ENCODE measurements around the gene HOXA9. TPM values are rescaled to one million over a fixed set of nuclear protein-coding genes. Genes with fewer than 3 reads are reported as not detected.

HOXA9 gene
- total and polyA plus RNA-seq, 2 of the 8 experiments (the other 6 are each of a cell fraction or from before 2014, with no cell fraction given): not detected

GRCh38 chr7:27182285-27182841 is 17.0 kb upstream of the HOXA9 start:
- no peak overlapping the region for H2BK15ac ChIP-seq (ENCODE audit: low read length)
- H3K4me3 ChIP-seq (ENCODE audit: extremely low read depth in 1 of 4, insufficient read depth in 2 of 4, low read depth in 3 of 4, low read length in 4 of 4): no peak overlapping the region
- no peak overlapping the region for H2BK5ac ChIP-seq (ENCODE audit: low read depth, low read length)
- H2AFZ ChIP-seq (ENCODE audit: low read length): no peak overlapping the region
- no peak overlapping the region for H4K5ac ChIP-seq (ENCODE audit: insufficient read length, low read depth, low read length)
- peaks cover 97 to 100% (median 99%) of the 10 kb centered on the region in 4 experiments for H3K27me3 ChIP-seq (replicated peaks in 1 of 4; ENCODE audit: control insufficient read depth in 3 of 4, extremely low read depth in 1 of 4, insufficient read depth in 3 of 4, low read length in 3 of 4)
- no peak overlapping the region for H3K18ac ChIP-seq (ENCODE audit: extremely low read depth, low read length)
- H3K23me2 ChIP-seq (ENCODE audit: low read depth, low read length): no peaks in the 10 kb centered on the region
- no peak overlapping the region for H3K56ac ChIP-seq (replicated peaks; ENCODE audit: insufficient read length, low read depth, low read length)
- no peak overlapping the region for H2BK120ac ChIP-seq (replicated peaks; ENCODE audit: low read depth, low read length)
- ChIA-PET CTCF (ENCODE audit: partially characterized antibody) (interaction anchor here (0.7 to 2.6 kb wide), 10 partner anchors 9 to 922 kb away, joined by 3 to 10 read pairs (median 3); partner anchors contain the start of genes HOXA5 and HOXA7), POLR2A (ENCODE audit: partially characterized antibody) (no interaction called here)
- H2AK5ac ChIP-seq (ENCODE audit: low read depth, low read length): no peak overlapping the region
- no peak overlapping the region for H2BK12ac ChIP-seq (ENCODE audit: low read depth, low read length)
- 45% methylated on average over 4 of the region's 4 CpGs; no CpG with 5 or more reads in 1 of the 2 experiments for WGBS, 2 experiments (ENCODE audit: extremely low coverage in 1 of 2, insufficient coverage in 1 of 2, insufficient read length in 1 of 2, insufficient replicate concordance in 2 of 2, low coverage in 1 of 2, low lambda C conversion rate in 2 of 2, missing lambda C conversion rate in 1 of 2)
- H2BK20ac ChIP-seq (ENCODE audit: low read length): no peak overlapping the region
- peaks cover 0 to 5% (median 0%) of the 10 kb centered on the region in 4 experiments; a peak in 1 of 8 replicates for H3K36me3 ChIP-seq (ENCODE audit: control insufficient read depth in 2 of 4, insufficient read depth in 4 of 4, low read length in 3 of 4)
- no peak overlapping the region for H3K14ac ChIP-seq (ENCODE audit: insufficient read length)
- H3K4me2 ChIP-seq (ENCODE audit: insufficient read depth in 1 of 2, low read depth in 2 of 2, low read length in 2 of 2): no peak overlapping the region
- peaks cover 0 to 12% (median 6%) of the 10 kb centered on the region in 4 experiments; a peak in 6 of 7 replicates for H3K4me1 ChIP-seq (replicated peaks in 1 of 4; ENCODE audit: control insufficient read depth in 3 of 4, insufficient read depth in 4 of 4, low read length in 3 of 4)
- H3K79me2 ChIP-seq (ENCODE audit: control insufficient read depth in 1 of 2, insufficient read depth in 2 of 2, low read length in 2 of 2): no peaks in the 10 kb centered on the region
- no peak overlapping the region for H3K27ac ChIP-seq (ENCODE audit: low read depth, low read length)
- TF ChIP-seq RNF2 (IDR thresholded peaks at IDR 0.05; ENCODE audit: borderline replicate concordance, low read depth, low read length, missing control alignments, poor library complexity, severe bottlenecking) (peak; percentile 8), EZH2 (IDR thresholded peaks at IDR 0.05; ENCODE audit: low read depth, low read length, severe bottlenecking) (peak; percentile 66), SAP30 (IDR thresholded peaks at IDR 0.05; ENCODE audit: insufficient read depth, insufficient replicate concordance, low read length) (no peak), PHF8 (conservative IDR thresholded peaks at IDR 0.05; ENCODE audit: low read depth, low read length) (no peak), MAX (IDR thresholded peaks at IDR 0.05) (no peak), BRCA1 (IDR thresholded peaks at IDR 0.05; ENCODE audit: low read depth, low read length) (no peak), MAFK (IDR thresholded peaks at IDR 0.05; ENCODE audit: low read depth, low read length) (no peak)
- no peak overlapping the region for H4K8ac ChIP-seq (ENCODE audit: extremely low read depth, insufficient read depth, low read length)
- H4K20me1 ChIP-seq (replicated peaks in 1 of 2; ENCODE audit: control insufficient read depth in 1 of 2, insufficient read depth in 2 of 2, low read length in 2 of 2): peaks cover 35 to 43% of the 10 kb centered on the region in 2 experiments
- no peak overlapping the region for H4K91ac ChIP-seq (replicated peaks; ENCODE audit: insufficient read length, low read length)
- DNase-seq (ENCODE audit: low read depth in 1 of 2, low spot score in 2 of 2): peak in 1 of 2 experiments; percentile 35
- no peak overlapping the region for H3K23ac ChIP-seq (ENCODE audit: insufficient read length)
- no peak overlapping the region for H3K4ac ChIP-seq (replicated peaks; ENCODE audit: insufficient read length, low read depth, low read length)
- H3K9ac ChIP-seq (replicated peaks in 1 of 4; ENCODE audit: extremely low read depth in 1 of 4, low read depth in 3 of 4, low read length in 3 of 4): no peak overlapping the region
- H3K79me1 ChIP-seq (ENCODE audit: low read depth, low read length): no peaks in the 10 kb centered on the region
- H3K9me3 ChIP-seq (ENCODE audit: insufficient read depth in 2 of 2, low read depth in 1 of 2, low read length in 1 of 2): no peaks in the 10 kb centered on the region
- FAIRE-seq: no peak

Measured in H1 (cell line).